DOHH2 (cell line): ENCODE measurements around the gene TMEM38B.

Experiments used
- H3F3A ChIP-seq: fragments of 200-600 bp; sonication (generic), shearing (Covaris generic); 2 replicates; pipeline ENCODE4 v1.6.0; 2016; ENCODE audit warnings: antibody characterized with exemption, mild to moderate bottlenecking; ENCODE audit not compliant: control insufficient read depth, insufficient read depth
- H3K27ac ChIP-seq: fragments of 200-600 bp; sonication (generic); 2 replicates; pipeline ENCODE4 v1.5.1; 2014; ENCODE audit warnings: low read depth, mild to moderate bottlenecking, low read length, moderate library complexity
- H3K27me3 ChIP-seq: fragments of 200-600 bp; sonication (generic); 2 replicates; pipeline ENCODE4 v1.6.1; 2014; ENCODE audit warnings: mild to moderate bottlenecking, low read length, mixed read lengths; ENCODE audit not compliant: control insufficient read depth
- H3K36me3 ChIP-seq: fragments of 200-600 bp; sonication (generic); 2 replicates; pipeline ENCODE4 v1.6.1; 2014; ENCODE audit warnings: mild to moderate bottlenecking, low read length, moderate library complexity, mixed read lengths; ENCODE audit not compliant: control insufficient read depth
- H3K4me1 ChIP-seq: fragments of 200-600 bp; sonication (generic); 2 replicates; pipeline ENCODE4 v1.6.1; 2014; ENCODE audit warnings: mild to moderate bottlenecking, low read length, mixed read lengths; ENCODE audit not compliant: control insufficient read depth
- H3K4me2 ChIP-seq: fragments of 200-600 bp; sonication (generic); 2 replicates; pipeline ENCODE4 v1.6.0; 2014; ENCODE audit warnings: mild to moderate bottlenecking, low read length, moderate library complexity
- H3K4me3 ChIP-seq: fragments of 200-600 bp; sonication (generic); 2 replicates; pipeline ENCODE4 v1.5.1; 2014; ENCODE audit warnings: mild to moderate bottlenecking, low read length, mixed read lengths
- H3K79me2 ChIP-seq: fragments of 200-600 bp; sonication (generic); 2 replicates; pipeline ENCODE4 v1.6.1; 2014; ENCODE audit warnings: mild to moderate bottlenecking, low read length, mixed read lengths; ENCODE audit not compliant: control insufficient read depth
- H3K9me2 ChIP-seq: fragments of 200-600 bp; sonication (generic); replicated peaks from 2 replicates; pipeline ENCODE4 v1.6.1; 2014; ENCODE audit warnings: mild to moderate bottlenecking, low read length, mixed read lengths; ENCODE audit not compliant: control insufficient read depth
- H3K9me3 ChIP-seq: fragments of 200-600 bp; sonication (generic); 2 replicates; pipeline ENCODE4 v1.6.1; 2014; ENCODE audit warnings: antibody characterized with exemption, low read length, mixed read lengths; ENCODE audit not compliant: control insufficient read depth, insufficient read depth
- H4K20me1 ChIP-seq: fragments of 200-600 bp; sonication (generic); 2 replicates; pipeline ENCODE4 v1.6.0; 2014; ENCODE audit warnings: low read depth, mild to moderate bottlenecking, antibody characterized with exemption, low read length, moderate library complexity; ENCODE audit not compliant: control insufficient read depth, insufficient read depth
- CTCF ChIP-seq: fragments of 200-600 bp; sonication (generic); IDR thresholded peaks from one replicate; pipeline ENCODE4 v1.5.1; 2014; ENCODE audit warnings: antibody characterized with exemption, mild to moderate bottlenecking, low read depth, low read length; ENCODE audit not compliant: poor library complexity, severe bottlenecking
- EZH2phosphoT487 ChIP-seq: fragments of 200-600 bp; sonication (generic); IDR thresholded peaks from 2 replicates; pipeline ENCODE4 v1.6.1; 2017; ENCODE audit warnings: borderline replicate concordance, mild to moderate bottlenecking, antibody characterized with exemption, low read length, moderate library complexity, mixed read lengths

The TMEM38B gene

GRCh38 chr9:105678781-105679180 lies 15.6 kb upstream of the TMEM38B start:
- Histone ChIP-seq H3K36me3 (no peaks in the 10 kb centered on the region), H3F3A (no peaks in the 10 kb centered on the region), H3K27ac (no peak overlapping the region), H3K4me2 (no peak overlapping the region), H3K27me3 (no peaks in the 10 kb centered on the region), H3K4me3 (no peak overlapping the region), H3K79me2 (no peaks in the 10 kb centered on the region), H3K9me3 (no peaks in the 10 kb centered on the region), H3K9me2 (no peaks in the 10 kb centered on the region), H4K20me1 (no peaks in the 10 kb centered on the region), H3K4me1 (peaks cover 21% of the 10 kb centered on the region)
- no peak for TF ChIP-seq CTCF
- TF ChIP-seq EZH2phosphoT487: no peak

- TF ChIP-seq EZH2phosphoT487 (no peak), CTCF (no peak)
- H3K36me3 ChIP-seq: no peaks in the 10 kb centered on the region
- H3K9me3 ChIP-seq: no peaks in the 10 kb centered on the region
- H3K9me2 ChIP-seq: no peaks in the 10 kb centered on the region
- H3F3A ChIP-seq: no peaks in the 10 kb centered on the region
- H3K79me2 ChIP-seq: no peaks in the 10 kb centered on the region
- H3K27me3 ChIP-seq: no peaks in the 10 kb centered on the region
- H4K20me1 ChIP-seq: no peaks in the 10 kb centered on the region
- H3K4me2 ChIP-seq: no peak overlapping the region
- H3K4me1 ChIP-seq: peaks cover 15% of the 10 kb centered on the region
- H3K4me3 ChIP-seq: no peak overlapping the region
- no peak overlapping the region for H3K27ac ChIP-seq
Observed at GRCh38 chr9:105679257-105680022, 14.9 kb upstream of the TMEM38B start.

- no peaks in the 10 kb centered on the region for H3K79me2 ChIP-seq
- no peaks in the 10 kb centered on the region for H3K27me3 ChIP-seq
- no peak overlapping the region for H3K4me3 ChIP-seq
- no peaks in the 10 kb centered on the region for H3K9me3 ChIP-seq
- H3K27ac ChIP-seq: no peak overlapping the region
- H4K20me1 ChIP-seq: no peaks in the 10 kb centered on the region
- no peaks in the 10 kb centered on the region for H3F3A ChIP-seq
- H3K9me2 ChIP-seq: no peaks in the 10 kb centered on the region
- H3K4me1 ChIP-seq: peaks cover 5% of the 10 kb centered on the region
- H3K36me3 ChIP-seq: no peaks in the 10 kb centered on the region
- no peak overlapping the region for H3K4me2 ChIP-seq
- no peak for TF ChIP-seq EZH2phosphoT487
Observed at GRCh38 chr9:105681313-105681712, 13.0 kb upstream of the TMEM38B start.

- Histone ChIP-seq H3K27me3 (no peaks in the 10 kb centered on the region), H3K79me2 (no peaks in the 10 kb centered on the region), H3F3A (no peaks in the 10 kb centered on the region), H3K9me3 (no peaks in the 10 kb centered on the region), H3K4me3 (no peak overlapping the region), H3K27ac (no peak overlapping the region), H3K4me1 (peaks cover 5% of the 10 kb centered on the region), H3K4me2 (no peak overlapping the region), H4K20me1 (no peaks in the 10 kb centered on the region), H3K36me3 (no peaks in the 10 kb centered on the region), H3K9me2 (no peaks in the 10 kb centered on the region)
- TF ChIP-seq CTCF (no peak), EZH2phosphoT487 (no peak)
Observed at GRCh38 chr9:105681724-105682123, 12.6 kb upstream of the TMEM38B start.
